A673 (cell line): ENCODE data around the gene APBA1. TPM values are rescaled to one million over a fixed set of nuclear protein-coding genes. Genes with fewer than 3 reads are reported as not detected.

Source experiments
- BruUV-seq: library from RNA; stranded (reverse); fragments of 400-500 nt; replicated peaks from 2 replicates; lab custom pipeline; 2021; lab: Mats Ljungman, UMichigan
- CTCF ChIA-PET: fragments of 300-600 bp; sonication (Branson Sonifier 250); formaldehyde crosslinking; loops from one replicate; lab custom pipeline; 2022; ENCODE audit warnings: antibody characterized with exemption; lab: Charles Lee
- POLR2A ChIA-PET: fragments of 300-600 bp; sonication (Branson Sonifier 250); formaldehyde crosslinking; loops from one replicate; lab custom pipeline; 2022; ENCODE audit warnings: antibody characterized with exemption; ENCODE audit not compliant: low non-redundant PET; lab: Charles Lee
- DNase-seq: peaks from one replicate; pipeline ENCODE4 v3.0.0-alpha.2; 2015; ENCODE audit warnings: low spot score
- H3K27ac ChIP-seq: fragments of 200-600 bp; sonication (generic); 2 replicates; pipeline ENCODE4 v1.5.1; 2016; ENCODE audit warnings: mixed run types, low read depth, mild to moderate bottlenecking, mixed read lengths, antibody characterized with exemption, low read length; ENCODE audit not compliant: poor library complexity, severe bottlenecking
- H3K27me3 ChIP-seq: fragments of 200-600 bp; sonication (generic); replicated peaks from 2 replicates; pipeline ENCODE4 v1.6.1; 2017; ENCODE audit warnings: mixed run types, low read depth, mild to moderate bottlenecking, mixed read lengths, antibody characterized with exemption, low read length; ENCODE audit not compliant: insufficient read depth, poor library complexity
- H3K36me3 ChIP-seq: fragments of 200-600 bp; sonication (generic); 2 replicates; pipeline ENCODE4 v1.6.1; 2016; ENCODE audit warnings: mixed run types, mild to moderate bottlenecking, mixed read lengths, antibody characterized with exemption, low read length; ENCODE audit not compliant: insufficient read depth, poor library complexity, severe bottlenecking
- H3K4me1 ChIP-seq: fragments of 200-600 bp; sonication (generic); 2 replicates; pipeline ENCODE4 v1.6.1; 2017; ENCODE audit warnings: mixed run types, mild to moderate bottlenecking, mixed read lengths, antibody characterized with exemption, low read length; ENCODE audit not compliant: insufficient read depth, poor library complexity, severe bottlenecking
- H3K4me3 ChIP-seq: fragments of 200-600 bp; sonication (generic); 2 replicates; pipeline ENCODE4 v1.5.1; 2016; ENCODE audit warnings: low read depth, mixed run types, mild to moderate bottlenecking, mixed read lengths, low read length; ENCODE audit not compliant: poor library complexity, severe bottlenecking
- H3K9me3 ChIP-seq: fragments of 200-600 bp; sonication (generic); 2 replicates; pipeline ENCODE4 v1.6.1; 2016; ENCODE audit warnings: mixed run types, low read depth, mild to moderate bottlenecking, mixed read lengths, antibody characterized with exemption, low read length; ENCODE audit not compliant: poor library complexity, severe bottlenecking
- CTCF ChIP-seq: fragments of 300-800, 200-600 bp; sonication (generic); conservative IDR thresholded peaks from 2 replicates; pipeline ENCODE4 v1.5.1; 2017; ENCODE audit warnings: low read depth, mild to moderate bottlenecking, antibody characterized with exemption, low read length, moderate library complexity, mixed read lengths
- EZH2 ChIP-seq: fragments of 200-600 bp; sonication (generic); IDR thresholded peaks from 2 replicates; pipeline ENCODE4 v1.6.1; 2017; ENCODE audit warnings: borderline replicate concordance, low read depth, mild to moderate bottlenecking, mixed read lengths, antibody characterized with exemption, low read length; ENCODE audit not compliant: poor library complexity, severe bottlenecking
- intact Hi-C: fragments of 100-400 bp; cut with micrococcal nuclease; formaldehyde crosslinking; loops from one replicate; pipeline ENCODE4 v1.10.0; 2022; ENCODE audit not compliant: unreplicated experiment
- total RNA-seq: library from RNA; stranded (reverse); gene quantifications from 2 replicates; pipeline ENCODE4 v1.2.3, GENCODE V29; 2021

APBA1 gene
- total RNA-seq, 1 experiment from 2014 or later = 0.13 TPM

GRCh38 chr9:69388596-69388995 lies 283.6 kb downstream of the APBA1 start:
- DNase-seq = no peak
- Histone ChIP-seq H3K27ac (no peak overlapping the region), H3K4me3 (no peak overlapping the region), H3K9me3 (no peaks in the 10 kb centered on the region), H3K4me1 (no peaks in the 10 kb centered on the region), H3K27me3 (peaks cover 42% of the 10 kb centered on the region), H3K36me3 (no peaks in the 10 kb centered on the region)
- intact Hi-C loops = no loop called here
- CTCF ChIA-PET = no interaction called here
- POLR2A ChIA-PET = no interaction called here
- TF ChIP-seq EZH2 (no peak), CTCF (no peak)
- no TSS peak for BruUV-seq

GRCh38 chr9:69386651-69387050 lies 285.5 kb downstream of the APBA1 start:
- H3K27me3 ChIP-seq = peaks cover 58% of the 10 kb centered on the region
- TF ChIP-seq CTCF (no peak), EZH2 (no peak)
- CTCF ChIA-PET = no interaction called here
- intact Hi-C loops = no loop called here
- no peaks in the 10 kb centered on the region for H3K36me3 ChIP-seq
- no peak for DNase-seq
- H3K4me3 ChIP-seq = no peak overlapping the region
- no peaks in the 10 kb centered on the region for H3K4me1 ChIP-seq
- no peaks in the 10 kb centered on the region for H3K9me3 ChIP-seq
- BruUV-seq = no TSS peak
- no peak overlapping the region for H3K27ac ChIP-seq
- POLR2A ChIA-PET = no interaction called here

- Histone ChIP-seq H3K27me3 (peaks cover 58% of the 10 kb centered on the region), H3K4me1 (no peaks in the 10 kb centered on the region), H3K9me3 (no peaks in the 10 kb centered on the region), H3K27ac (no peak overlapping the region), H3K36me3 (no peaks in the 10 kb centered on the region), H3K4me3 (no peak overlapping the region)
- DNase-seq = no peak
- no TSS peak for BruUV-seq
- POLR2A ChIA-PET = no interaction called here
- intact Hi-C loops = no loop called here
- no peak for TF ChIP-seq EZH2
- no peak for TF ChIP-seq CTCF
- CTCF ChIA-PET = no interaction called here
Observed at GRCh38 chr9:69385581-69386033, 286.6 kb downstream of the APBA1 start.
